ENCODE measurements around the gene SCLY.

The SCLY gene

GRCh38 chr2:238090887-238091286 is 30.1 kb downstream of the SCLY start:
- Mint-ChIP-seq H3K4me3 (no peak overlapping the region), H3K9me3 (no peaks in the 10 kb centered on the region), H3K27me3 (ENCODE audit: low read depth, poor library complexity) (peaks cover 7% of the 10 kb centered on the region), H3K27ac (peak overlapping the region; percentile 80), H3K4me1 (peaks cover 21% of the 10 kb centered on the region), H3K36me3 (ENCODE audit: low read depth) (peaks cover 30% of the 10 kb centered on the region)
- no peak for TF ChIP-seq CTCF (IDR thresholded peaks at IDR 0.05)
- DNase-seq = no peak

GRCh38 chr2:238091436-238092060 is 30.7 kb downstream of the SCLY start:
- Mint-ChIP-seq H3K9me3 (no peaks in the 10 kb centered on the region), H3K4me1 (peaks cover 25% of the 10 kb centered on the region), H3K27ac (peak overlapping the region; percentile 80)

GRCh38 chr2:238092486-238093035 is 31.8 kb downstream of the SCLY start:
- H3K27me3 Mint-ChIP-seq (ENCODE audit: low read depth, poor library complexity) = peaks cover 7% of the 10 kb centered on the region
- H3K27ac Mint-ChIP-seq = no peak overlapping the region
- H3K9me3 Mint-ChIP-seq = no peaks in the 10 kb centered on the region
- TF ChIP-seq CTCF (IDR thresholded peaks at IDR 0.05) = no peak
- peaks cover 17% of the 10 kb centered on the region for H3K36me3 Mint-ChIP-seq (ENCODE audit: low read depth)
- DNase-seq = no peak
- peaks cover 25% of the 10 kb centered on the region for H3K4me1 Mint-ChIP-seq
- no peak overlapping the region for H3K4me3 Mint-ChIP-seq

More at GRCh38 chr2:238091436-238092060, 30.7 kb downstream of the SCLY start:
- DNase-seq = no peak
- Mint-ChIP-seq H3K4me3 (no peak overlapping the region), H3K36me3 (ENCODE audit: low read depth) (peaks cover 25% of the 10 kb centered on the region), H3K27me3 (ENCODE audit: low read depth, poor library complexity) (peaks cover 7% of the 10 kb centered on the region)
- no peak for TF ChIP-seq CTCF (IDR thresholded peaks at IDR 0.05)

- H3K27me3 Mint-ChIP-seq (ENCODE audit: low read depth, poor library complexity) = peaks cover 7% of the 10 kb centered on the region
- peaks cover 10% of the 10 kb centered on the region for H3K36me3 Mint-ChIP-seq (ENCODE audit: low read depth)
- no peak for DNase-seq
- H3K4me3 Mint-ChIP-seq = no peak overlapping the region
- peak overlapping the region; percentile 74 for H3K27ac Mint-ChIP-seq
- no peak for TF ChIP-seq CTCF (IDR thresholded peaks at IDR 0.05)
- peaks cover 25% of the 10 kb centered on the region for H3K4me1 Mint-ChIP-seq
- H3K9me3 Mint-ChIP-seq = no peaks in the 10 kb centered on the region
These were observed 32.7 kb downstream of the SCLY start for GRCh38 chr2:238093181-238094140.

- peaks cover 10% of the 10 kb centered on the region for H3K36me3 Mint-ChIP-seq (ENCODE audit: low read depth)
- H3K4me3 Mint-ChIP-seq = no peak overlapping the region
- TF ChIP-seq CTCF (IDR thresholded peaks at IDR 0.05) = no peak
- no peak overlapping the region for H3K27ac Mint-ChIP-seq
- peaks cover 7% of the 10 kb centered on the region for H3K27me3 Mint-ChIP-seq (ENCODE audit: low read depth, poor library complexity)
- H3K4me1 Mint-ChIP-seq = peaks cover 35% of the 10 kb centered on the region
- DNase-seq = no peak
- no peaks in the 10 kb centered on the region for H3K9me3 Mint-ChIP-seq
These were observed 33.7 kb downstream of the SCLY start for GRCh38 chr2:238094438-238095022.

Data from nephron progenitor cell (in vitro differentiated cells).